H1 (cell line): Measurements from ENCODE around the gene FHDC1. TPM values are rescaled to one million over a fixed set of nuclear protein-coding genes. Genes with fewer than 3 reads are reported as not detected.
A peak's percentile ranks its signal among the peaks of the same experiment; 100 is the strongest.

Experiments used
- CTCF ChIA-PET: fragments of 300-600 bp; sonication (Branson Sonifier 250); formaldehyde crosslinking; loops from one replicate; lab custom pipeline; 2021; ENCODE audit not compliant: partially characterized antibody; lab: Charles Lee
- POLR2A ChIA-PET: fragments of 300-600 bp; sonication (Branson Sonifier 250); formaldehyde crosslinking; loops from one replicate; lab custom pipeline; 2021; ENCODE audit warnings: inconsistent platforms; ENCODE audit not compliant: partially characterized antibody; lab: Charles Lee
- DNase-seq, 2 experiments: peaks; one replicate each; pipeline versions ENCODE4 v3.0.0 to v3.0.0-alpha.2; 2010 to 2022; ENCODE audit warnings: low spot score in 2 of 2, low read depth in 1 of 2, mixed read lengths in 1 of 2
- FAIRE-seq: peaks from 2 replicates; lab custom pipeline; 2011; peaks lifted over from hg19 to GRCh38; lab: Jason Lieb, UNC
- H2AFZ ChIP-seq: 2 replicates; pipeline ENCODE4 v1.8.1; 2012; ENCODE audit warnings: low read length, inconsistent platforms
- H2AK5ac ChIP-seq: 2 replicates; pipeline ENCODE4 v1.6.1; 2013; ENCODE audit warnings: low read depth, low read length
- H2BK120ac ChIP-seq: replicated peaks from 2 replicates; pipeline ENCODE3; 2013; ENCODE audit warnings: low read depth, low read length, inconsistent platforms
- H2BK12ac ChIP-seq: 2 replicates; pipeline ENCODE4 v1.6.1; 2013; ENCODE audit warnings: low read depth, low read length
- H2BK15ac ChIP-seq: 2 replicates; pipeline ENCODE4 v1.6.1; 2013; ENCODE audit warnings: low read length
- H2BK20ac ChIP-seq: 2 replicates; pipeline ENCODE4 v1.6.1; 2013; ENCODE audit warnings: low read length
- H2BK5ac ChIP-seq: 2 replicates; pipeline ENCODE4 v1.6.1; 2013; ENCODE audit warnings: low read depth, low read length
- H3K14ac ChIP-seq: 2 replicates; pipeline ENCODE4 v1.6.1; 2013; ENCODE audit warnings: inconsistent platforms; ENCODE audit not compliant: insufficient read length
- H3K18ac ChIP-seq: 2 replicates; pipeline ENCODE4 v1.6.1; 2013; ENCODE audit warnings: low read length; ENCODE audit errors: extremely low read depth
- H3K23ac ChIP-seq: 2 replicates; pipeline ENCODE4 v1.6.1; 2013; ENCODE audit warnings: inconsistent platforms; ENCODE audit not compliant: insufficient read length
- H3K23me2 ChIP-seq: 2 replicates; pipeline ENCODE4 v1.6.1; 2013; ENCODE audit warnings: low read depth, low read length
- H3K27ac ChIP-seq: 2 replicates; pipeline ENCODE4 v1.6.1; 2011; ENCODE audit warnings: low read depth, low read length, inconsistent platforms
- H3K27me3 ChIP-seq, 4 experiments: replicated peaks in 1 of 4; 1 replicate in 1 of 4; 2 replicates in 3 of 4; pipeline versions ENCODE4 v1.6.1 to v1.8.1; 2011 to 2013; ENCODE audit warnings: low read length in 3 of 4, mild to moderate bottlenecking in 3 of 4, inconsistent platforms in 2 of 4, mixed read lengths in 2 of 4, moderate library complexity in 1 of 4; ENCODE audit not compliant: control insufficient read depth in 3 of 4, insufficient read depth in 3 of 4; ENCODE audit errors: extremely low read depth in 1 of 4
- H3K36me3 ChIP-seq, 4 experiments: 2 replicates each; pipeline versions ENCODE4 v1.6.1 to v1.8.1; 2011 to 2013; ENCODE audit warnings: mild to moderate bottlenecking in 4 of 4, low read length in 3 of 4, moderate library complexity in 2 of 4, control low read depth in 1 of 4, inconsistent platforms in 1 of 4; ENCODE audit not compliant: insufficient read depth in 4 of 4, control insufficient read depth in 2 of 4
- H3K4ac ChIP-seq: replicated peaks from 2 replicates; pipeline ENCODE3; 2013; ENCODE audit warnings: low read length, low read depth, mixed read lengths, inconsistent platforms; ENCODE audit not compliant: insufficient read length
- H3K4me1 ChIP-seq, 4 experiments: replicated peaks in 1 of 4; 1 replicate in 1 of 4; 2 replicates in 3 of 4; pipeline versions ENCODE4 v1.6.1 to v1.8.1; 2011 to 2013; ENCODE audit warnings: low read length in 3 of 4, inconsistent platforms in 2 of 4, mixed read lengths in 1 of 4; ENCODE audit not compliant: insufficient read depth in 4 of 4, control insufficient read depth in 3 of 4
- H3K4me2 ChIP-seq, 2 experiments: 2 replicates each; pipeline versions ENCODE4 v1.6.1 to v1.8.1; 2011 to 2013; ENCODE audit warnings: low read depth in 2 of 2, low read length in 2 of 2, control low read depth in 1 of 2, inconsistent platforms in 1 of 2, mild to moderate bottlenecking in 1 of 2; ENCODE audit not compliant: insufficient read depth in 1 of 2
- H3K4me3 ChIP-seq, 4 experiments: fragments of 200-600, 300-600 bp in 1 of 4; sonication (generic), shearing (Covaris generic), sonication (Bioruptor Twin) in 1 of 4; 2 replicates each; pipeline versions ENCODE4 v1.5.1 to v1.8.1; 2011 to 2016; ENCODE audit warnings: low read length in 4 of 4, low read depth in 3 of 4, control low read depth in 2 of 4, inconsistent platforms in 2 of 4, mild to moderate bottlenecking in 2 of 4, mixed read lengths in 1 of 4, moderate library complexity in 1 of 4; ENCODE audit not compliant: insufficient read depth in 2 of 4; ENCODE audit errors: extremely low read depth in 1 of 4
- H3K56ac ChIP-seq: replicated peaks from 2 replicates; pipeline ENCODE3; 2013; ENCODE audit warnings: low read depth, mild to moderate bottlenecking, mixed read lengths, low read length, inconsistent platforms; ENCODE audit not compliant: insufficient read length
- H3K79me1 ChIP-seq: 2 replicates; pipeline ENCODE4 v1.6.1; 2013; ENCODE audit warnings: low read depth, low read length, control low read depth
- H3K79me2 ChIP-seq, 2 experiments: 2 replicates each; pipeline versions ENCODE4 v1.6.1 to v1.8.1; 2012 to 2013; ENCODE audit warnings: low read length in 2 of 2, mild to moderate bottlenecking in 2 of 2, inconsistent platforms in 1 of 2; ENCODE audit not compliant: insufficient read depth in 2 of 2, control insufficient read depth in 1 of 2
- H3K9ac ChIP-seq, 4 experiments: replicated peaks in 1 of 4; 1 replicate in 1 of 4; 2 replicates in 3 of 4; pipeline versions ENCODE4 v1.6.1 to v1.8.1; 2011 to 2013; ENCODE audit warnings: low read depth in 3 of 4, low read length in 3 of 4, control low read depth in 2 of 4, mild to moderate bottlenecking in 2 of 4, moderate library complexity in 2 of 4, inconsistent platforms in 1 of 4; ENCODE audit errors: extremely low read depth in 1 of 4
- H3K9me3 ChIP-seq, 2 experiments: 2 replicates each; pipeline versions ENCODE4 v1.6.1 to v1.8.1; 2012 to 2013; ENCODE audit warnings: mild to moderate bottlenecking in 2 of 2, moderate library complexity in 2 of 2, control low read depth in 1 of 2, inconsistent platforms in 1 of 2, low read depth in 1 of 2, low read length in 1 of 2, mixed read lengths in 1 of 2; ENCODE audit not compliant: insufficient read depth in 2 of 2
- H4K20me1 ChIP-seq, 2 experiments: replicated peaks in 1 of 2; 2 replicates each; pipeline versions ENCODE3 to v1.8.1; 2011 to 2013; ENCODE audit warnings: inconsistent platforms in 2 of 2, low read length in 2 of 2, mild to moderate bottlenecking in 1 of 2; ENCODE audit not compliant: insufficient read depth in 2 of 2, control insufficient read depth in 1 of 2
- H4K5ac ChIP-seq: 2 replicates; pipeline ENCODE4 v1.6.1; 2013; ENCODE audit warnings: low read length, low read depth, mixed read lengths, inconsistent platforms; ENCODE audit not compliant: insufficient read length
- H4K8ac ChIP-seq: 2 replicates; pipeline ENCODE4 v1.8.0; 2013; ENCODE audit warnings: mild to moderate bottlenecking, moderate library complexity, low read length, inconsistent platforms; ENCODE audit not compliant: insufficient read depth; ENCODE audit errors: extremely low read depth
- H4K91ac ChIP-seq: replicated peaks from 2 replicates; pipeline ENCODE3; 2013; ENCODE audit warnings: low read length, mixed read lengths, inconsistent platforms; ENCODE audit not compliant: insufficient read length
- CEBPB ChIP-seq: IDR thresholded peaks from 2 replicates; pipeline ENCODE4 v1.6.1; 2012; ENCODE audit warnings: low read depth, low read length
- EZH2 ChIP-seq: fragments of 200-600 bp; sonication (generic); IDR thresholded peaks from 2 replicates; pipeline ENCODE4 v1.7.1; 2012; ENCODE audit warnings: low read depth, mild to moderate bottlenecking, moderate library complexity, low read length, inconsistent platforms; ENCODE audit not compliant: severe bottlenecking
- NRF1 ChIP-seq: IDR thresholded peaks from 2 replicates; pipeline ENCODE4 v1.6.1; 2011; ENCODE audit warnings: mild to moderate bottlenecking, low read depth, low read length, improper control_type of control experiment
- ZNF274 ChIP-seq: IDR thresholded peaks from 2 replicates; pipeline ENCODE4 v1.7.0; 2012; ENCODE audit warnings: low read length, borderline replicate concordance; ENCODE audit errors: extremely low read depth
- WGBS, 2 experiments: shearing (Covaris generic) in 1 of 2; methylation state at CpG; one replicate each; pipeline versions ENCODE4 v1.1.6 to v1.1.7; 2013 to 2015; ENCODE audit warnings: low lambda C conversion rate in 2 of 2, mixed read lengths in 2 of 2, inconsistent platforms in 1 of 2, low coverage in 1 of 2, missing lambda C conversion rate in 1 of 2; ENCODE audit not compliant: insufficient replicate concordance in 2 of 2, insufficient coverage in 1 of 2, insufficient read length in 1 of 2; ENCODE audit errors: extremely low coverage in 1 of 2, missing lambda C conversion rate in 1 of 2; 5-methylcytosine and 5-hydroxymethylcytosine counted together
- polyA plus RNA-seq, 7 experiments: library from polyadenylated mRNA; depleted of rRNA in 3 of 7; stranded (reverse) in 5 of 7; unstranded in 2 of 7; fragments of >200 nt in 5 of 7; fragments of 200-250 nt in 2 of 7; gene quantifications; 1 replicate in 5 of 7; 2 replicates in 1 of 7; 4 replicates in 1 of 7; pipeline versions ENCODE4 v1.2.1 to v1.2.3, GENCODE V29; 2011 to 2013; ENCODE audit warnings: missing spikeins in 2 of 7, mixed read lengths in 2 of 7
- total RNA-seq: library from RNA; stranded (reverse); fragmentation: NEBNext Ultra II Directional; extraction: Animal tissue kit (Norgen Biotek cat#: 25700); gene quantifications from 2 replicates; pipeline ENCODE4 v1.2.1, GENCODE V29; 2021

Gene FHDC1
- total and polyA plus RNA-seq, 2 of the 8 experiments (the other 6 are each of a cell fraction or from before 2014, with no cell fraction given) = 6.4 to 28.6 TPM

DNA sequence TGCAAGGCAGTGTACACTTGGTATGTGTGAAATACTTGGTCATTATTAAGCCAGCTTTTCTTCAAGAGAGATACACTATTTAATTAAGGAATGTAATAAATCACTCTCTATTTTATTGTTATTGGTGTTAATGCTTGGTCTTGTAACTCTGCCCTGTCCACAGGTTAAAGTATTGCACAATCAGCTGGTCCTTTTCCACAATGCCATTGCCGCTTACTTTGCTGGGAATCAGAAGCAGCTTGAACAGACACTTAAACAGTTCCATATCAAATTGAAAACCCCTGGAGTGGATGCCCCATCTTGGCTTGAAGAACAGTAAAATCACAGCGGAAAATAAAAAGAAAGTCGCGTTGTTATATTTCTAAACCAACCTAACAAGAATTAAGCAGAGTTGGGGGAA lies 26.2 kb upstream of the FHDC1 start:
- H2BK15ac ChIP-seq = no peak overlapping the region

More for the DNA sequence above, 26.2 kb upstream of the FHDC1 start:
- Histone ChIP-seq H4K20me1 (no peaks in the 10 kb centered on the region), H3K79me2 (no peaks in the 10 kb centered on the region), H4K5ac (no peak overlapping the region), H3K18ac (no peak overlapping the region), H3K79me1 (no peaks in the 10 kb centered on the region), H2BK20ac (no peak overlapping the region), H3K9ac (no peak overlapping the region), H3K27ac (no peak overlapping the region), H2BK5ac (no peak overlapping the region), H3K4me2 (no peak overlapping the region), H3K36me3 (peaks cover 0 to 4% (median 0%) of the 10 kb centered on the region in 4 experiments; a peak in 2 of 8 replicates), H4K8ac (no peak overlapping the region), H2BK120ac (no peak overlapping the region), H4K91ac (no peak overlapping the region), H3K9me3 (no peaks in the 10 kb centered on the region), H3K56ac (no peak overlapping the region), H3K23me2 (no peaks in the 10 kb centered on the region), H2AK5ac (no peak overlapping the region), H3K4me3 (no peak overlapping the region), H3K27me3 (no peaks in the 10 kb centered on the region), H2AFZ (no peak overlapping the region), H3K4ac (no peak overlapping the region), H3K14ac (no peak overlapping the region), H3K4me1 (no peaks in the 10 kb centered on the region), H3K23ac (no peak overlapping the region), H2BK12ac (no peak overlapping the region)
- FAIRE-seq (no peak), DNase-seq (no peak)
- 94% methylated on average over 4 of the region's 4 CpGs; no CpG with 5 or more reads in 1 of the 2 experiments for WGBS, 2 experiments
- TF ChIP-seq EZH2 = no peak
- TF ChIP-seq CEBPB = peak; percentile 89
- no peak for TF ChIP-seq NRF1
- TF ChIP-seq ZNF274 = no peak
- POLR2A ChIA-PET = no interaction called here
- CTCF ChIA-PET = interaction anchor here (0.9 to 1.7 kb wide), 4 partner anchors 9 to 29 kb away, joined by 3 to 6 read pairs (median 6); partner anchors contain the start of gene FHDC1
